ENCODE measurements around the gene DNM2.
A peak's percentile ranks its signal among the peaks of the same experiment; 100 is the strongest.
"Not testable (repeated sequence)": the region's sequence is repeated elsewhere in the genome, so short reads cannot be mapped to it uniquely, and the experiment has no call there.

DNM2 gene

GRCh38 chr19:10861103-10861651 lies 143.3 kb downstream of the DNM2 start:
- H3K4me3 ChIP-seq (ENCODE audit: low read depth, low read length), result no peak overlapping the region
- peak; percentile 75 for TF ChIP-seq CTCF (IDR thresholded peaks at IDR 0.05; ENCODE audit: borderline replicate concordance, insufficient read depth, low read depth, low read length)

GRCh38 chr19:10862561-10863106 lies 144.8 kb downstream of the DNM2 start:
- H3K4me3 ChIP-seq (ENCODE audit: low read depth, low read length), result no peak overlapping the region
- TF ChIP-seq CTCF (IDR thresholded peaks at IDR 0.05; ENCODE audit: borderline replicate concordance, insufficient read depth, low read depth, low read length), result no peak

GRCh38 chr19:10863107-10863717 lies 145.3 kb downstream of the DNM2 start:
- TF ChIP-seq CTCF (IDR thresholded peaks at IDR 0.05; ENCODE audit: borderline replicate concordance, insufficient read depth, low read depth, low read length), result no peak

GRCh38 chr19:10864538-10864899 lies 146.6 kb downstream of the DNM2 start:
- peak; percentile 90 for TF ChIP-seq CTCF (IDR thresholded peaks at IDR 0.05; ENCODE audit: borderline replicate concordance, insufficient read depth, low read depth, low read length)
- no peak overlapping the region for H3K4me3 ChIP-seq (ENCODE audit: low read depth, low read length)

More at GRCh38 chr19:10863107-10863717, 145.3 kb downstream of the DNM2 start:
- H3K4me3 ChIP-seq (ENCODE audit: low read depth, low read length), result no peak overlapping the region

GRCh38 chr19:10866495-10866894 lies 148.6 kb downstream of the DNM2 start:
- H3K4me3 ChIP-seq (ENCODE audit: low read depth, low read length), result no peak overlapping the region
- TF ChIP-seq CTCF (IDR thresholded peaks at IDR 0.05; ENCODE audit: borderline replicate concordance, insufficient read depth, low read depth, low read length), result no peak

- TF ChIP-seq CTCF (IDR thresholded peaks at IDR 0.05; ENCODE audit: borderline replicate concordance, insufficient read depth, low read depth, low read length), result no peak
- H3K4me3 ChIP-seq (ENCODE audit: low read depth, low read length), result no peak overlapping the region
Observed at GRCh38 chr19:10868872-10869547, 151.1 kb downstream of the DNM2 start.

GRCh38 chr19:10869872-10870311 lies 152.0 kb downstream of the DNM2 start:
- H3K4me3 ChIP-seq (ENCODE audit: low read depth, low read length), result not testable (repeated sequence)

Data from GM12875 (cell line).